GM19023 (cell line): Measurements from ENCODE around the gene INTS14.
A peak's percentile ranks its signal among the peaks of the same experiment; 100 is the strongest.

ENCODE experiments used
- ATAC-seq: cut with Tn5 transposase; IDR thresholded peaks from one replicate; pipeline ENCODE4 v1.9.1; 2021; ENCODE audit warnings: mild to moderate bottlenecking, moderate library complexity; ENCODE audit not compliant: unreplicated experiment

Gene INTS14

GRCh38 chr15:65610871-65611718 lies at the start of gene INTS14:
Gene INTS14 (minus strand): TSS chr15:65611131. CDS start chr15:65607380, 3,751 bp downstream.
- peak; percentile 95 for ATAC-seq

- no peak for ATAC-seq
Observed at GRCh38 chr15:65659502-65660052, 48.6 kb upstream of the INTS14 start.

- no peak for ATAC-seq
Observed at GRCh38 chr15:65655457-65655856, 44.5 kb upstream of the INTS14 start.

GRCh38 chr15:65655026-65655425 lies 44.1 kb upstream of the INTS14 start:
- no peak for ATAC-seq

GRCh38 chr15:65653801-65654521 lies 43.0 kb upstream of the INTS14 start:
- ATAC-seq, result no peak

GRCh38 chr15:65653341-65653740 lies 42.4 kb upstream of the INTS14 start:
- ATAC-seq, result no peak

- no peak for ATAC-seq
Observed at GRCh38 chr15:65651831-65652749, 41.2 kb upstream of the INTS14 start.

GRCh38 chr15:65651042-65651322 lies 40.1 kb upstream of the INTS14 start:
- no peak for ATAC-seq

- no peak for ATAC-seq
Observed at GRCh38 chr15:65650312-65651041, 39.5 kb upstream of the INTS14 start.

GRCh38 chr15:65646486-65646885 lies 35.6 kb upstream of the INTS14 start:
- ATAC-seq, result no peak

- no peak for ATAC-seq
Observed at GRCh38 chr15:65645392-65645791, 34.5 kb upstream of the INTS14 start.

GRCh38 chr15:65644282-65644681 lies 33.4 kb upstream of the INTS14 start:
- no peak for ATAC-seq

GRCh38 chr15:65642594-65642993 lies 31.7 kb upstream of the INTS14 start:
- no peak for ATAC-seq

GRCh38 chr15:65641768-65642475 lies 31.0 kb upstream of the INTS14 start:
- ATAC-seq, result no peak

GRCh38 chr15:65639509-65639908 lies 28.6 kb upstream of the INTS14 start:
- no peak for ATAC-seq

- ATAC-seq, result no peak
Observed at GRCh38 chr15:65638681-65639089, 27.8 kb upstream of the INTS14 start.

GRCh38 chr15:65638109-65638508 lies 27.2 kb upstream of the INTS14 start:
- no peak for ATAC-seq

- no peak for ATAC-seq
Observed at GRCh38 chr15:65634356-65634755, 23.4 kb upstream of the INTS14 start.

- ATAC-seq, result no peak
Observed at GRCh38 chr15:65633752-65634151, 22.8 kb upstream of the INTS14 start.
